NB4 (cell line): ENCODE measurements around the gene ITCH.
"Not testable (repeated sequence)": the region's sequence is repeated elsewhere in the genome, so short reads cannot be mapped to it uniquely, and the experiment has no call there.

Source experiments
- DNase-seq: peaks from one replicate; pipeline ENCODE4 v3.0.0; 2010; ENCODE audit warnings: low read depth
- H3K4me3 ChIP-seq: one replicate; pipeline ENCODE4 v1.5.1; 2011; ENCODE audit warnings: mild to moderate bottlenecking, low read depth, low read length, moderate library complexity
- CTCF ChIP-seq: IDR thresholded peaks from one replicate; pipeline ENCODE4 v1.5.1; 2012; ENCODE audit warnings: low read depth, low read length
- MAX ChIP-seq: IDR thresholded peaks from 2 replicates; pipeline ENCODE4 v1.6.1; 2011; ENCODE audit warnings: low read depth, low read length
- MYC ChIP-seq: IDR thresholded peaks from 2 replicates; pipeline ENCODE4 v1.6.1; 2011; ENCODE audit warnings: low read depth, low read length
- POLR2A ChIP-seq: IDR thresholded peaks from 2 replicates; pipeline ENCODE4 v1.6.1; 2011; ENCODE audit warnings: mild to moderate bottlenecking; ENCODE audit not compliant: insufficient read length; ENCODE audit errors: extremely low read depth

Gene ITCH

GRCh38 chr20:34402461-34402860 lies 39.4 kb downstream of the ITCH start:
- DNase-seq: no peak

GRCh38 chr20:34403063-34403827 lies 40.2 kb downstream of the ITCH start:
- no peak overlapping the region for H3K4me3 ChIP-seq
- no peak for TF ChIP-seq MYC
- no peak for TF ChIP-seq MAX
- no peak for TF ChIP-seq CTCF
- TF ChIP-seq POLR2A: no peak
- no peak for DNase-seq

More at GRCh38 chr20:34402461-34402860, 39.4 kb downstream of the ITCH start:
- TF ChIP-seq POLR2A (no peak), MYC (no peak), MAX (no peak), CTCF (no peak)
- no peak overlapping the region for H3K4me3 ChIP-seq

DNA sequence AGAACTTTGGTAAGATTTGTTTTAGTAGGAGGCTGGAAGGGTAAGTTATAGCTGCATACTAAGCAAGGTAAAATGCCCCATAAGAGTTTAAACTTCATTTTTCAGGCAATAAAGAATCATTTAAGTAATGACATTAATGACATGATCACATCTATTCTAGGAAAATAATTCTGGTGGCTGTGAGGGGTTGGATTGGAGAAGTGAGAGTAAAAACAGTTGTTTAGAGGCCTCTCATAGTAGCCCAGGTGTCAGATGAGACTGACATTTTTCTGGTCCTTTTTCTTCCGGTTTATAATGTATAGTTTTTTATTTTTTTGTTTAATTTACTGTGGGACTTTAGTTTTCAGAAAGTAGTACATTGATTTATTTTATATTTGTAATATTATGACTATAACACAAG lies 40.8 kb downstream of the ITCH start:
- TF ChIP-seq MYC (no peak), MAX (no peak), CTCF (no peak), POLR2A (no peak)
- no peak for DNase-seq
- no peak overlapping the region for H3K4me3 ChIP-seq

- H3K4me3 ChIP-seq: no peak overlapping the region
- no peak for DNase-seq
- TF ChIP-seq MYC: no peak
- no peak for TF ChIP-seq MAX
- no peak for TF ChIP-seq POLR2A
- no peak for TF ChIP-seq CTCF
Observed at GRCh38 chr20:34404803-34405202, 41.7 kb downstream of the ITCH start.

GRCh38 chr20:34405247-34405651 lies 42.2 kb downstream of the ITCH start:
- not testable (repeated sequence) for DNase-seq, H3K4me3 ChIP-seq

DNA sequence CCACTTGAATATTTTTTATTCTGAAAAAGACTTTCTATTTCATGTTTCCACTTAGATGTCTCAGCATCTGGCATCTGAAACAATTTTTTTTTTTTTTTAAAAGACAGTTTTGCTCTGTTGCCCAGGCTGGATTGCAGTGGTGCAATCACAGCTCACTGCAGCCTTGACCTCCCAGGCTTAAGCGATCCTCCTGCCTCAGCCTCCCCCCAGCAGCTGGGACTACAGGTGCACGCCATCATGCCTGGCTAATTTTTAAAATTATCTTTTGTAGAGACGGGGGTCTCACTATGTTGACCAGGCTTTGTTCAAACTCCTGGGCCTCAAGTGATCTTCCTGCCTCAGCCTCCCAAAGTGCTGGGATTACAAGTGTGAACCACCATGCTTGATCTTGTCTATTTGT lies 42.9 kb downstream of the ITCH start:
- DNase-seq, H3K4me3 ChIP-seq: not testable (repeated sequence)

GRCh38 chr20:34407962-34408474 lies 44.9 kb downstream of the ITCH start:
- H3K4me3 ChIP-seq: no peak overlapping the region
- DNase-seq: no peak
- TF ChIP-seq MYC (no peak), MAX (no peak), CTCF (no peak), POLR2A (no peak)
